GM21717 (cell line): ENCODE results near the gene ANKRD63.

Experiments used
- ATAC-seq: cut with Tn5 transposase; IDR thresholded peaks from one replicate; pipeline ENCODE4 v1.9.1; 2021; ENCODE audit warnings: mild to moderate bottlenecking, moderate library complexity; ENCODE audit not compliant: unreplicated experiment

ANKRD63 gene

GRCh38 chr15:40313531-40314398, 30.9 kb upstream of the ANKRD63 start:
- no peak for ATAC-seq

- no peak for ATAC-seq
Observed at GRCh38 chr15:40312370-40313158, 29.7 kb upstream of the ANKRD63 start.

- no peak for ATAC-seq
Observed at GRCh38 chr15:40310993-40311392, 28.1 kb upstream of the ANKRD63 start.

GRCh38 chr15:40310001-40310959, 27.4 kb upstream of the ANKRD63 start:
- no peak for ATAC-seq

- no peak for ATAC-seq
Observed at GRCh38 chr15:40309344-40309862, 26.5 kb upstream of the ANKRD63 start.

GRCh38 chr15:40307421-40308211, 24.8 kb upstream of the ANKRD63 start, which contains the start of gene PLCB2:
PLCB2 (minus strand) TSS chr15:40307935; CDS start chr15:40307672, 263 bp downstream.
- peak; percentile 58 for ATAC-seq

- ATAC-seq, result no peak
Observed at GRCh38 chr15:40306908-40307307, 24.0 kb upstream of the ANKRD63 start.

- no peak for ATAC-seq
Observed at GRCh38 chr15:40306371-40306770, 23.5 kb upstream of the ANKRD63 start.

- ATAC-seq, result no peak
Observed at GRCh38 chr15:40305281-40305680, 22.4 kb upstream of the ANKRD63 start.

- no peak for ATAC-seq
Observed at GRCh38 chr15:40303576-40303975, 20.7 kb upstream of the ANKRD63 start.

- no peak for ATAC-seq
Observed at GRCh38 chr15:40302981-40303380, 20.1 kb upstream of the ANKRD63 start.

GRCh38 chr15:40302288-40302886, 19.5 kb upstream of the ANKRD63 start:
- no peak for ATAC-seq

GRCh38 chr15:40301467-40302179, 18.8 kb upstream of the ANKRD63 start:
- no peak for ATAC-seq

GRCh38 chr15:40300771-40301170, 17.9 kb upstream of the ANKRD63 start:
- no peak for ATAC-seq

GRCh38 chr15:40300367-40300766, 17.5 kb upstream of the ANKRD63 start:
- no peak for ATAC-seq

GRCh38 chr15:40298216-40298935, 15.5 kb upstream of the ANKRD63 start:
- ATAC-seq, result no peak

GRCh38 chr15:40297356-40297755, 14.5 kb upstream of the ANKRD63 start:
- no peak for ATAC-seq
